CD4-positive, alpha-beta memory T cell (primary cell): ENCODE measurements around the gene FHOD3. TPM values are rescaled to one million over a fixed set of nuclear protein-coding genes. Genes with fewer than 3 reads are reported as not detected.
"Not testable (repeated sequence)": the region's sequence is repeated elsewhere in the genome, so short reads cannot be mapped to it uniquely, and the experiment has no call there.

Source experiments
- CTCF ChIA-PET: fragments of 350-600 bp; sonication (Branson Sonifier 250); formaldehyde crosslinking; loops from one replicate; lab custom pipeline; 2021; ENCODE audit warnings: inconsistent platforms; ENCODE audit not compliant: partially characterized antibody; lab: Charles Lee
- POLR2A ChIA-PET: fragments of 350-600 bp; sonication (Branson Sonifier 250); formaldehyde crosslinking; loops from one replicate; lab custom pipeline; 2021; ENCODE audit not compliant: partially characterized antibody; lab: Charles Lee
- DNase-seq, 5 donors: peaks; one replicate each; pipeline versions ENCODE4 v3.0.0 to v3.0.0-alpha.2; 2020 to 2022; ENCODE audit warnings: mixed read lengths in 1 of 5
- H3K27ac ChIP-seq: one replicate; pipeline ENCODE4 v1.7.0; 2013; ENCODE audit warnings: low read depth, low read length
- H3K27me3 ChIP-seq: 2 replicates; pipeline ENCODE4 v1.7.0; 2013; ENCODE audit warnings: mild to moderate bottlenecking, low read length, moderate library complexity; ENCODE audit not compliant: insufficient read depth
- H3K36me3 ChIP-seq: 2 replicates; pipeline ENCODE4 v1.7.0; 2013; ENCODE audit warnings: mild to moderate bottlenecking, low read length, moderate library complexity; ENCODE audit not compliant: insufficient read depth
- H3K4me1 ChIP-seq: 2 replicates; pipeline ENCODE4 v1.7.0; 2013; ENCODE audit warnings: mild to moderate bottlenecking, low read length, moderate library complexity; ENCODE audit not compliant: insufficient read depth
- H3K4me3 ChIP-seq, 2 donors: one replicate each; pipeline ENCODE4 v1.7.0; 2013; ENCODE audit warnings: low read length in 2 of 2, mild to moderate bottlenecking in 1 of 2
- H3K9me3 ChIP-seq, 2 donors: one replicate each; pipeline ENCODE4 v1.7.0; 2013; ENCODE audit warnings: low read length in 2 of 2, control low read depth in 1 of 2; ENCODE audit not compliant: control insufficient read depth in 1 of 2
- H3K27ac Mint-ChIP-seq, 7 donors: one replicate each; pipeline ENCODE4 v1.8.0; 2020 to 2021; ENCODE audit warnings: mixed read lengths in 7 of 7, mild to moderate bottlenecking in 6 of 7, inconsistent platforms in 3 of 7, moderate library complexity in 3 of 7
- H3K27me3 Mint-ChIP-seq, 2 donors: one replicate each; pipeline ENCODE4 v1.8.0; 2020 to 2021; ENCODE audit warnings: mixed read lengths in 2 of 2
- H3K36me3 Mint-ChIP-seq, 2 donors: one replicate each; pipeline ENCODE4 v1.8.0; 2020 to 2021; ENCODE audit warnings: mixed read lengths in 2 of 2, inconsistent platforms in 1 of 2, mild to moderate bottlenecking in 1 of 2
- H3K4me1 Mint-ChIP-seq, 4 donors: one replicate each; pipeline ENCODE4 v1.8.0; 2020 to 2021; ENCODE audit warnings: mixed read lengths in 4 of 4, mild to moderate bottlenecking in 1 of 4
- H3K4me3 Mint-ChIP-seq, 8 donors: one replicate each; pipeline ENCODE4 v1.8.0; 2020 to 2021; ENCODE audit warnings: mixed read lengths in 8 of 8, mild to moderate bottlenecking in 7 of 8, moderate library complexity in 6 of 8, inconsistent platforms in 3 of 8
- H3K9me3 Mint-ChIP-seq, 8 donors: one replicate each; pipeline ENCODE4 v1.8.0; 2020 to 2021; ENCODE audit warnings: mixed read lengths in 8 of 8, mild to moderate bottlenecking in 5 of 8, inconsistent platforms in 3 of 8, moderate library complexity in 1 of 8
- intact Hi-C: fragments of 100-400 bp; cut with micrococcal nuclease; formaldehyde crosslinking; loops from one replicate; pipeline ENCODE4 v1.15.1; 2023
- polyA plus RNA-seq, 2 donors: library from polyadenylated mRNA; unstranded; fragments of 300-500 nt; fragmentation: Illumina TruSeq; gene quantifications; one replicate each; pipeline ENCODE4 v1.2.3, GENCODE V29; 2021
- total RNA-seq, 2 experiments: library from RNA; stranded (reverse); gene quantifications; one replicate each; pipeline ENCODE4 v1.2.3, GENCODE V29; 2021

FHOD3 gene
- total and polyA plus RNA-seq, 4 experiments from 2014 or later = not detected

- Mint-ChIP-seq H3K27me3 (peaks cover 4 to 15% of the 10 kb centered on the region in 2 donors), H3K4me3 (no peak overlapping the region), H3K4me1 (no peaks in the 10 kb centered on the region), H3K27ac (no peak overlapping the region), H3K36me3 (no peaks in the 10 kb centered on the region), H3K9me3 (peaks cover 0 to 2% (median 0%) of the 10 kb centered on the region in 8 donors)
- Histone ChIP-seq H3K27ac (no peak overlapping the region), H3K9me3 (no peaks in the 10 kb centered on the region), H3K4me3 (no peak overlapping the region), H3K4me1 (no peaks in the 10 kb centered on the region), H3K36me3 (no peaks in the 10 kb centered on the region), H3K27me3 (no peaks in the 10 kb centered on the region)
- ChIA-PET CTCF (no interaction called here), POLR2A (no interaction called here)
- DNase-seq = no peak
- intact Hi-C loops = no loop called here
Observed at GRCh38 chr18:36757991-36758390, 460.5 kb downstream of the FHOD3 start.

GRCh38 chr18:36758623-36759022, 461.1 kb downstream of the FHOD3 start:
- no peaks in the 10 kb centered on the region for H3K36me3 Mint-ChIP-seq
- H3K9me3 Mint-ChIP-seq = peaks cover 0 to 2% (median 0%) of the 10 kb centered on the region in 8 donors
- CTCF ChIA-PET = no interaction called here
- Histone ChIP-seq H3K4me1 (no peaks in the 10 kb centered on the region), H3K27ac (no peak overlapping the region), H3K4me3 (no peak overlapping the region), H3K36me3 (no peaks in the 10 kb centered on the region), H3K9me3 (no peaks in the 10 kb centered on the region), H3K27me3 (no peaks in the 10 kb centered on the region)
- intact Hi-C loops = no loop called here
- DNase-seq = no peak
- H3K4me1 Mint-ChIP-seq = no peaks in the 10 kb centered on the region
- H3K4me3 Mint-ChIP-seq = no peak overlapping the region
- H3K27me3 Mint-ChIP-seq = peaks cover 4 to 15% of the 10 kb centered on the region in 2 donors
- H3K27ac Mint-ChIP-seq = no peak overlapping the region
- POLR2A ChIA-PET = no interaction called here

- CTCF ChIA-PET = no interaction called here
- no peaks in the 10 kb centered on the region for H3K36me3 ChIP-seq
- DNase-seq = no peak
- Mint-ChIP-seq H3K27ac (no peak overlapping the region), H3K4me3 (no peak overlapping the region), H3K9me3 (peaks cover 0 to 2% (median 0%) of the 10 kb centered on the region in 8 donors), H3K36me3 (no peaks in the 10 kb centered on the region), H3K4me1 (no peaks in the 10 kb centered on the region), H3K27me3 (peaks cover 4 to 15% of the 10 kb centered on the region in 2 donors)
- intact Hi-C loops = no loop called here
- no peak overlapping the region for H3K27ac ChIP-seq
- no peaks in the 10 kb centered on the region for H3K4me1 ChIP-seq
- no peaks in the 10 kb centered on the region for H3K9me3 ChIP-seq
- H3K4me3 ChIP-seq = no peak overlapping the region
- H3K27me3 ChIP-seq = no peaks in the 10 kb centered on the region
- POLR2A ChIA-PET = no interaction called here
Observed at GRCh38 chr18:36759167-36759776, 461.8 kb downstream of the FHOD3 start.

GRCh38 chr18:36760598-36760997, 463.1 kb downstream of the FHOD3 start:
- peaks cover 4 to 12% of the 10 kb centered on the region in 2 donors for H3K27me3 Mint-ChIP-seq
- no peak overlapping the region for H3K4me3 ChIP-seq
- no peaks in the 10 kb centered on the region for H3K4me1 ChIP-seq
- H3K27ac ChIP-seq = no peak overlapping the region
- H3K9me3 ChIP-seq = no peaks in the 10 kb centered on the region
- no peak overlapping the region for H3K4me3 Mint-ChIP-seq
- no peaks in the 10 kb centered on the region for H3K27me3 ChIP-seq
- H3K9me3 Mint-ChIP-seq = peaks cover 0 to 2% (median 0%) of the 10 kb centered on the region in 8 donors
- H3K36me3 Mint-ChIP-seq = no peaks in the 10 kb centered on the region
- ChIA-PET POLR2A (no interaction called here), CTCF (no interaction called here)
- DNase-seq = no peak
- intact Hi-C loops = no loop called here
- H3K27ac Mint-ChIP-seq = no peak overlapping the region
- no peaks in the 10 kb centered on the region for H3K36me3 ChIP-seq
- no peaks in the 10 kb centered on the region for H3K4me1 Mint-ChIP-seq

- DNase-seq = no peak
- Mint-ChIP-seq H3K36me3 (no peaks in the 10 kb centered on the region), H3K4me1 (no peaks in the 10 kb centered on the region), H3K4me3 (peak overlapping the region in 1 of 8 donors; percentile 4), H3K27me3 (peaks cover 2 to 11% of the 10 kb centered on the region in 2 donors), H3K9me3 (peaks cover 0 to 2% (median 0%) of the 10 kb centered on the region in 8 donors), H3K27ac (no peak overlapping the region)
- intact Hi-C loops = no loop called here
- Histone ChIP-seq H3K27me3 (no peaks in the 10 kb centered on the region), H3K4me3 (no peak overlapping the region), H3K9me3 (no peaks in the 10 kb centered on the region), H3K4me1 (no peaks in the 10 kb centered on the region), H3K27ac (no peak overlapping the region), H3K36me3 (no peaks in the 10 kb centered on the region)
- POLR2A ChIA-PET = no interaction called here
- CTCF ChIA-PET = no interaction called here
Observed at GRCh38 chr18:36761186-36761698, 463.7 kb downstream of the FHOD3 start.

GRCh38 chr18:36762074-36762473, 464.6 kb downstream of the FHOD3 start:
- H3K27ac ChIP-seq = no peak overlapping the region
- H3K36me3 Mint-ChIP-seq = no peaks in the 10 kb centered on the region
- H3K4me3 Mint-ChIP-seq = no peak overlapping the region
- POLR2A ChIA-PET = no interaction called here
- peaks cover 0 to 7% of the 10 kb centered on the region in 2 donors for H3K27me3 Mint-ChIP-seq
- no peaks in the 10 kb centered on the region for H3K36me3 ChIP-seq
- no peaks in the 10 kb centered on the region for H3K9me3 ChIP-seq
- intact Hi-C loops = no loop called here
- H3K4me3 ChIP-seq = no peak overlapping the region
- no peaks in the 10 kb centered on the region for H3K4me1 ChIP-seq
- no peaks in the 10 kb centered on the region for H3K27me3 ChIP-seq
- peaks cover 0 to 2% (median 0%) of the 10 kb centered on the region in 8 donors for H3K9me3 Mint-ChIP-seq
- CTCF ChIA-PET = no interaction called here
- H3K4me1 Mint-ChIP-seq = no peaks in the 10 kb centered on the region
- no peak overlapping the region for H3K27ac Mint-ChIP-seq
- DNase-seq = no peak

GRCh38 chr18:36762965-36763364, 465.5 kb downstream of the FHOD3 start:
- POLR2A ChIA-PET, CTCF ChIA-PET, H3K36me3 ChIP-seq, H3K4me1 Mint-ChIP-seq, DNase-seq, H3K27me3 ChIP-seq, intact Hi-C loops, H3K27me3 Mint-ChIP-seq, H3K9me3 ChIP-seq, H3K4me1 ChIP-seq, H3K4me3 Mint-ChIP-seq, H3K27ac Mint-ChIP-seq, H3K4me3 ChIP-seq, H3K9me3 Mint-ChIP-seq, H3K27ac ChIP-seq, H3K36me3 Mint-ChIP-seq: not testable (repeated sequence)
